Karpas-422 (cell line): ENCODE results near the gene SEMA6B. TPM values are rescaled to one million over a fixed set of nuclear protein-coding genes. Genes with fewer than 3 reads are reported as not detected.

ENCODE experiments used
- DNase-seq: peaks from one replicate; pipeline ENCODE4 v3.0.0-alpha.2; 2015
- H2AFZ ChIP-seq: fragments of 200-600 bp; sonication (generic); 2 replicates; pipeline ENCODE4 v1.6.1; 2014; ENCODE audit warnings: antibody characterized with exemption, low read length, mixed read lengths
- H3K27ac ChIP-seq: fragments of 200-600 bp; sonication (generic); 2 replicates; pipeline ENCODE4 v1.5.1; 2014; ENCODE audit warnings: mild to moderate bottlenecking, low read length, moderate library complexity
- H3K27me3 ChIP-seq: fragments of 200-600 bp; sonication (generic); 2 replicates; pipeline ENCODE4 v1.6.1; 2014; ENCODE audit warnings: low read length, mixed read lengths
- H3K36me3 ChIP-seq: fragments of 200-600 bp; sonication (generic); 2 replicates; pipeline ENCODE4 v1.6.1; 2014; ENCODE audit warnings: low read length, mixed read lengths; ENCODE audit not compliant: insufficient read depth
- H3K4me1 ChIP-seq: fragments of 200-600 bp; sonication (generic); 2 replicates; pipeline ENCODE4 v1.6.1; 2014; ENCODE audit warnings: mild to moderate bottlenecking, low read length, mixed read lengths
- H3K4me2 ChIP-seq: fragments of 200-600 bp; sonication (generic); 2 replicates; pipeline ENCODE4 v1.6.1; 2014; ENCODE audit warnings: low read length, low read depth, mild to moderate bottlenecking; ENCODE audit not compliant: poor library complexity, severe bottlenecking
- H3K4me3 ChIP-seq: fragments of 200-600 bp; sonication (generic); 2 replicates; pipeline ENCODE4 v1.5.1; 2014; ENCODE audit warnings: mild to moderate bottlenecking, antibody characterized with exemption, low read length, mixed read lengths
- H3K79me2 ChIP-seq: fragments of 200-600 bp; sonication (generic); 2 replicates; pipeline ENCODE4 v1.6.1; 2014; ENCODE audit warnings: mild to moderate bottlenecking, low read length, mixed read lengths
- H3K9ac ChIP-seq: fragments of 200-600 bp; sonication (generic); 2 replicates; pipeline ENCODE4 v1.6.0; 2014; ENCODE audit warnings: low read length
- H3K9me2 ChIP-seq: fragments of 200-600 bp; sonication (generic), shearing (Covaris generic); replicated peaks from 2 replicates; pipeline ENCODE4 v1.6.0; 2014; ENCODE audit warnings: mild to moderate bottlenecking, low read length, moderate library complexity; ENCODE audit not compliant: insufficient read depth
- H3K9me3 ChIP-seq: fragments of 300-700, 200-600 bp; sonication (generic); 2 replicates; pipeline ENCODE4 v1.6.1; 2014; ENCODE audit warnings: low read length, mixed read lengths
- H4K20me1 ChIP-seq: fragments of 200-600 bp; sonication (generic); 2 replicates; pipeline ENCODE4 v1.6.1; 2014; ENCODE audit warnings: mild to moderate bottlenecking, antibody characterized with exemption, low read length, low read depth; ENCODE audit not compliant: insufficient read depth
- total RNA-seq: library from RNA; depleted of rRNA; stranded (reverse); fragments of >200 nt; shearing (Covaris generic); gene quantifications from 2 replicates; pipeline ENCODE4 v1.2.3, GENCODE V29; 2014; ENCODE audit warnings: low replicate concordance

SEMA6B gene
- total RNA-seq, 1 experiment from 2014 or later: not detected

GRCh38 chr19:4524808-4525562, 34.5 kb downstream of the SEMA6B start:
- H2AFZ ChIP-seq: no peak overlapping the region
- no peaks in the 10 kb centered on the region for H3K36me3 ChIP-seq
- no peaks in the 10 kb centered on the region for H3K27me3 ChIP-seq
- H3K9ac ChIP-seq: no peak overlapping the region
- H4K20me1 ChIP-seq: no peaks in the 10 kb centered on the region
- no peak overlapping the region for H3K4me2 ChIP-seq
- no peaks in the 10 kb centered on the region for H3K9me3 ChIP-seq
- peak; percentile 86 for DNase-seq
- H3K9me2 ChIP-seq: no peaks in the 10 kb centered on the region
- no peak overlapping the region for H3K4me3 ChIP-seq
- no peaks in the 10 kb centered on the region for H3K79me2 ChIP-seq
- no peak overlapping the region for H3K27ac ChIP-seq
- no peaks in the 10 kb centered on the region for H3K4me1 ChIP-seq

GRCh38 chr19:4523306-4524110, 36.0 kb downstream of the SEMA6B start:
- Histone ChIP-seq H4K20me1 (no peaks in the 10 kb centered on the region), H3K9ac (no peak overlapping the region), H3K9me3 (no peaks in the 10 kb centered on the region), H3K4me1 (no peaks in the 10 kb centered on the region), H3K4me2 (no peak overlapping the region), H3K27ac (no peak overlapping the region), H3K4me3 (no peak overlapping the region), H2AFZ (no peak overlapping the region), H3K36me3 (no peaks in the 10 kb centered on the region), H3K9me2 (no peaks in the 10 kb centered on the region), H3K79me2 (no peaks in the 10 kb centered on the region), H3K27me3 (no peaks in the 10 kb centered on the region)
- DNase-seq: peak; percentile 64

GRCh38 chr19:4522291-4523002, 37.0 kb downstream of the SEMA6B start:
- no peak overlapping the region for H2AFZ ChIP-seq
- H3K27me3 ChIP-seq: no peaks in the 10 kb centered on the region
- no peak overlapping the region for H3K4me2 ChIP-seq
- no peak overlapping the region for H3K4me3 ChIP-seq
- H3K9ac ChIP-seq: no peak overlapping the region
- H3K36me3 ChIP-seq: no peaks in the 10 kb centered on the region
- H4K20me1 ChIP-seq: no peaks in the 10 kb centered on the region
- no peaks in the 10 kb centered on the region for H3K79me2 ChIP-seq
- no peaks in the 10 kb centered on the region for H3K4me1 ChIP-seq
- H3K9me2 ChIP-seq: no peaks in the 10 kb centered on the region
- no peaks in the 10 kb centered on the region for H3K9me3 ChIP-seq
- no peak overlapping the region for H3K27ac ChIP-seq
- DNase-seq: no peak

GRCh38 chr19:4521888-4522242, 37.6 kb downstream of the SEMA6B start:
- Histone ChIP-seq H4K20me1 (no peaks in the 10 kb centered on the region), H3K4me1 (no peaks in the 10 kb centered on the region), H3K4me2 (no peak overlapping the region), H2AFZ (no peak overlapping the region), H3K4me3 (no peak overlapping the region), H3K36me3 (no peaks in the 10 kb centered on the region), H3K27ac (no peak overlapping the region), H3K79me2 (no peaks in the 10 kb centered on the region), H3K9me2 (no peaks in the 10 kb centered on the region), H3K9ac (no peak overlapping the region), H3K9me3 (no peaks in the 10 kb centered on the region), H3K27me3 (no peaks in the 10 kb centered on the region)
- DNase-seq: no peak

- no peaks in the 10 kb centered on the region for H3K79me2 ChIP-seq
- no peak overlapping the region for H3K27ac ChIP-seq
- no peak overlapping the region for H3K4me3 ChIP-seq
- H4K20me1 ChIP-seq: no peaks in the 10 kb centered on the region
- H3K4me2 ChIP-seq: no peak overlapping the region
- DNase-seq: no peak
- H2AFZ ChIP-seq: no peak overlapping the region
- H3K27me3 ChIP-seq: no peaks in the 10 kb centered on the region
- H3K36me3 ChIP-seq: no peaks in the 10 kb centered on the region
- no peaks in the 10 kb centered on the region for H3K9me2 ChIP-seq
- no peaks in the 10 kb centered on the region for H3K9me3 ChIP-seq
- H3K4me1 ChIP-seq: no peaks in the 10 kb centered on the region
- H3K9ac ChIP-seq: no peak overlapping the region
Measured at GRCh38 chr19:4521170-4521887, 38.2 kb downstream of the SEMA6B start.

GRCh38 chr19:4519521-4520277, 39.8 kb downstream of the SEMA6B start:
- Histone ChIP-seq H3K4me3 (no peak overlapping the region), H3K9me3 (no peaks in the 10 kb centered on the region), H3K79me2 (no peaks in the 10 kb centered on the region), H3K4me2 (no peak overlapping the region), H3K9ac (no peak overlapping the region), H3K9me2 (no peaks in the 10 kb centered on the region), H2AFZ (no peak overlapping the region), H4K20me1 (no peaks in the 10 kb centered on the region), H3K27me3 (no peaks in the 10 kb centered on the region), H3K27ac (no peak overlapping the region), H3K4me1 (no peaks in the 10 kb centered on the region), H3K36me3 (no peaks in the 10 kb centered on the region)
- no peak for DNase-seq

GRCh38 chr19:4519172-4519496, 40.4 kb downstream of the SEMA6B start:
- Histone ChIP-seq H3K36me3 (no peaks in the 10 kb centered on the region), H3K9ac (no peak overlapping the region), H3K27ac (no peak overlapping the region), H3K4me2 (no peak overlapping the region), H3K4me3 (no peak overlapping the region), H3K27me3 (no peaks in the 10 kb centered on the region), H3K4me1 (no peaks in the 10 kb centered on the region), H2AFZ (no peak overlapping the region), H3K79me2 (no peaks in the 10 kb centered on the region), H3K9me3 (no peaks in the 10 kb centered on the region), H4K20me1 (no peaks in the 10 kb centered on the region), H3K9me2 (no peaks in the 10 kb centered on the region)
- DNase-seq: no peak
